Subcutaneous abdominal adipose tissue (tissue), 5 donors: ENCODE data around the gene CAPZB.
A peak's percentile ranks its signal among the peaks of the same experiment; 100 is the strongest.

Experiments
- H3K27ac ChIP-seq: one replicate; pipeline ENCODE4 v1.7.0; 2013; ENCODE audit warnings: low read depth, mild to moderate bottlenecking, inconsistent platforms, low read length, moderate library complexity
- H3K27me3 ChIP-seq, 5 donors: one replicate each; pipeline ENCODE4 v1.7.0; 2013; ENCODE audit warnings: low read length in 5 of 5, inconsistent platforms in 1 of 5; ENCODE audit not compliant: control insufficient read depth in 5 of 5, insufficient read depth in 4 of 5
- H3K36me3 ChIP-seq, 5 donors: one replicate each; pipeline ENCODE4 v1.7.0; 2013; ENCODE audit warnings: low read length in 5 of 5; ENCODE audit not compliant: control insufficient read depth in 5 of 5, insufficient read depth in 5 of 5
- H3K4me1 ChIP-seq, 5 donors: one replicate each; pipeline ENCODE4 v1.7.0; 2013; ENCODE audit warnings: low read length in 5 of 5, mild to moderate bottlenecking in 3 of 5, moderate library complexity in 1 of 5; ENCODE audit not compliant: control insufficient read depth in 5 of 5, insufficient read depth in 5 of 5
- H3K4me3 ChIP-seq, 5 donors: one replicate each; pipeline ENCODE4 v1.7.0; 2013; ENCODE audit warnings: low read length in 5 of 5, low read depth in 1 of 5
- H3K9ac ChIP-seq, 5 donors: one replicate each; pipeline ENCODE4 v1.7.0; 2013; ENCODE audit warnings: low read length in 5 of 5, mild to moderate bottlenecking in 4 of 5, moderate library complexity in 3 of 5
- H3K9me3 ChIP-seq, 5 donors: one replicate each; pipeline ENCODE4 v1.7.0; 2013; ENCODE audit warnings: low read length in 5 of 5; ENCODE audit not compliant: control insufficient read depth in 5 of 5
- donor health status: healthy.
- donor health status: healthy.
- donor health status: healthy.
- donor health status: healthy.
- donor health status: healthy.

Gene CAPZB

GRCh38 chr1:19442154-19443096, 42.9 kb downstream of the CAPZB start:
- H3K9me3 ChIP-seq, result no peaks in the 10 kb centered on the region
- H3K36me3 ChIP-seq, result peaks cover 0 to 4% (median 0%) of the 10 kb centered on the region in 5 donors
- H3K27me3 ChIP-seq, result no peaks in the 10 kb centered on the region
- no peak overlapping the region for H3K27ac ChIP-seq
- H3K4me3 ChIP-seq, result no peak overlapping the region
- H3K4me1 ChIP-seq, result peaks cover 16 to 61% (median 54%) of the 10 kb centered on the region in 5 donors
- no peak overlapping the region for H3K9ac ChIP-seq

- Histone ChIP-seq H3K27me3 (no peaks in the 10 kb centered on the region), H3K9me3 (no peaks in the 10 kb centered on the region), H3K4me1 (peaks cover 22 to 69% (median 64%) of the 10 kb centered on the region in 5 donors), H3K27ac (no peak overlapping the region), H3K36me3 (peaks cover 0 to 4% (median 0%) of the 10 kb centered on the region in 5 donors), H3K9ac (no peak overlapping the region), H3K4me3 (no peak overlapping the region)
These were observed 44.1 kb downstream of the CAPZB start for GRCh38 chr1:19441048-19441780.

- H3K9ac ChIP-seq, result no peak overlapping the region
- H3K4me1 ChIP-seq, result peaks cover 27 to 74% (median 73%) of the 10 kb centered on the region in 5 donors
These were observed 45.7 kb downstream of the CAPZB start for GRCh38 chr1:19439464-19440171.

GRCh38 chr1:19438516-19439195, 46.7 kb downstream of the CAPZB start:
- H3K4me3 ChIP-seq, result peak overlapping the region in 2 of 5 donors; percentile 2 to 17
- no peaks in the 10 kb centered on the region for H3K27me3 ChIP-seq
- H3K27ac ChIP-seq, result peak overlapping the region; percentile 52
- peaks cover 27 to 84% (median 82%) of the 10 kb centered on the region in 5 donors for H3K4me1 ChIP-seq
- H3K9ac ChIP-seq, result peak overlapping the region; percentile 19 to 51 (median 41)
- H3K9me3 ChIP-seq, result no peaks in the 10 kb centered on the region
- peaks cover 0 to 4% (median 0%) of the 10 kb centered on the region in 5 donors for H3K36me3 ChIP-seq

More at GRCh38 chr1:19439464-19440171, 45.7 kb downstream of the CAPZB start:
- Histone ChIP-seq H3K4me3 (no peak overlapping the region), H3K9me3 (no peaks in the 10 kb centered on the region), H3K27me3 (no peaks in the 10 kb centered on the region), H3K36me3 (peaks cover 0 to 4% (median 0%) of the 10 kb centered on the region in 5 donors), H3K27ac (peak overlapping the region; percentile 52)

- H3K36me3 ChIP-seq, result peaks cover 0 to 4% (median 0%) of the 10 kb centered on the region in 5 donors
- H3K4me3 ChIP-seq, result peak overlapping the region in 3 of 5 donors; percentile 2 to 34 (median 17)
- H3K27me3 ChIP-seq, result no peaks in the 10 kb centered on the region
- H3K9ac ChIP-seq, result peak overlapping the region in 4 of 5 donors; percentile 21 to 64 (median 47)
- H3K27ac ChIP-seq, result peak overlapping the region; percentile 52
- H3K4me1 ChIP-seq, result peaks cover 27 to 89% (median 86%) of the 10 kb centered on the region in 5 donors
- H3K9me3 ChIP-seq, result no peaks in the 10 kb centered on the region
These were observed 47.4 kb downstream of the CAPZB start for GRCh38 chr1:19437891-19438294.

- Histone ChIP-seq H3K27ac (peak overlapping the region; percentile 52), H3K9ac (peak overlapping the region in 3 of 5 donors; percentile 14 to 64 (median 51)), H3K27me3 (no peaks in the 10 kb centered on the region), H3K36me3 (peaks cover 0 to 4% (median 0%) of the 10 kb centered on the region in 5 donors), H3K4me1 (peaks cover 27 to 84% (median 81%) of the 10 kb centered on the region in 5 donors), H3K4me3 (peak overlapping the region in 1 of 5 donors; percentile 17), H3K9me3 (no peaks in the 10 kb centered on the region)
These were observed 48.4 kb downstream of the CAPZB start for GRCh38 chr1:19436716-19437476.

GRCh38 chr1:19435851-19436455, 49.4 kb downstream of the CAPZB start:
- Histone ChIP-seq H3K36me3 (peaks cover 0 to 4% (median 0%) of the 10 kb centered on the region in 5 donors), H3K27ac (peak overlapping the region; percentile 52), H3K4me3 (no peak overlapping the region), H3K27me3 (no peaks in the 10 kb centered on the region), H3K9me3 (no peaks in the 10 kb centered on the region), H3K9ac (peak overlapping the region in 2 of 5 donors; percentile 14 to 28), H3K4me1 (peaks cover 26 to 80% (median 76%) of the 10 kb centered on the region in 5 donors)

- H3K9ac ChIP-seq, result peak overlapping the region in 2 of 5 donors; percentile 2 to 33
- H3K27me3 ChIP-seq, result no peaks in the 10 kb centered on the region
- H3K4me3 ChIP-seq, result peak overlapping the region in 1 of 5 donors; percentile 42
- H3K27ac ChIP-seq, result peak overlapping the region; percentile 52
- H3K4me1 ChIP-seq, result peaks cover 24 to 82% (median 77%) of the 10 kb centered on the region in 5 donors
- no peaks in the 10 kb centered on the region for H3K9me3 ChIP-seq
- H3K36me3 ChIP-seq, result peaks cover 0 to 4% (median 0%) of the 10 kb centered on the region in 5 donors
These were observed 50.2 kb downstream of the CAPZB start for GRCh38 chr1:19435181-19435580.
